Neural cell (in vitro differentiated cells): Measurements from ENCODE around the gene MAML2. TPM values are rescaled to one million over a fixed set of nuclear protein-coding genes. Genes with fewer than 3 reads are reported as not detected.

ENCODE experiments used
- H2AFZ ChIP-seq: fragments of 200-600, 300-800 bp; sonication (generic), shearing (Covaris generic); 2 replicates; pipeline ENCODE4 v1.6.0; 2014; ENCODE audit warnings: low read depth, mild to moderate bottlenecking, antibody characterized with exemption, low read length, moderate library complexity
- H3F3A ChIP-seq: fragments of 200-600 bp; shearing (Covaris generic); 2 replicates; pipeline ENCODE4 v1.6.1; 2016; ENCODE audit warnings: mild to moderate bottlenecking, moderate library complexity, mixed read lengths, antibody characterized with exemption, low read length; ENCODE audit not compliant: insufficient read depth, poor library complexity, severe bottlenecking
- H3K27ac ChIP-seq: fragments of 200-600, 300-800 bp; sonication (generic), shearing (Covaris generic); 2 replicates; pipeline ENCODE4 v1.5.1; 2014; ENCODE audit warnings: mild to moderate bottlenecking, low read length, moderate library complexity
- H3K27me3 ChIP-seq: fragments of 300-800, 200-600 bp; sonication (generic), shearing (Covaris generic); 2 replicates; pipeline ENCODE4 v1.6.0; 2014; ENCODE audit warnings: mild to moderate bottlenecking, low read depth, low read length, moderate library complexity; ENCODE audit not compliant: insufficient read depth
- H3K36me3 ChIP-seq: fragments of 300-800, 200-600 bp; sonication (generic), shearing (Covaris generic); 2 replicates; pipeline ENCODE4 v1.5.1; 2014; ENCODE audit warnings: mild to moderate bottlenecking, antibody characterized with exemption, low read length, moderate library complexity; ENCODE audit not compliant: insufficient read depth
- H3K4me2 ChIP-seq: fragments of 300-800, 200-600 bp; sonication (generic), shearing (Covaris generic); 2 replicates; pipeline ENCODE4 v1.6.0; 2014; ENCODE audit warnings: mild to moderate bottlenecking, low read length
- H3K4me3 ChIP-seq: fragments of 300-800, 200-600 bp; sonication (generic), shearing (Covaris generic); 2 replicates; pipeline ENCODE4 v1.5.1; 2014; ENCODE audit warnings: mild to moderate bottlenecking, low read length, moderate library complexity
- H3K79me2 ChIP-seq: fragments of 200-600 bp; shearing (Covaris generic); replicated peaks from 2 replicates; pipeline ENCODE4 v1.6.0; 2014; ENCODE audit warnings: mild to moderate bottlenecking, low read length, moderate library complexity; ENCODE audit not compliant: insufficient read depth
- H3K9ac ChIP-seq: fragments of 300-800, 200-600 bp; sonication (generic), shearing (Covaris generic); 2 replicates; pipeline ENCODE4 v1.6.1; 2016; ENCODE audit warnings: mild to moderate bottlenecking, low read length, mixed read lengths
- H3K9me2 ChIP-seq: fragments of 200-600 bp; shearing (Covaris generic); 2 replicates; pipeline ENCODE4 v1.6.1; 2016; ENCODE audit warnings: mild to moderate bottlenecking, low read length, mixed read lengths; ENCODE audit not compliant: insufficient read depth
- H3K9me3 ChIP-seq: fragments of 200-600, 300-800 bp; sonication (generic), shearing (Covaris generic); 2 replicates; pipeline ENCODE4 v1.6.1; 2016; ENCODE audit warnings: mild to moderate bottlenecking, mixed run types, low read length, moderate library complexity, mixed read lengths
- H4K20me1 ChIP-seq: fragments of 200-600 bp; shearing (Covaris generic); 2 replicates; pipeline ENCODE4 v1.6.1; 2016; ENCODE audit warnings: mild to moderate bottlenecking, mixed run types; ENCODE audit not compliant: insufficient read depth
- EP300 ChIP-seq: fragments of 450-650 bp; conservative IDR thresholded peaks from 2 replicates; pipeline ENCODE4 v1.6.1; 2014; ENCODE audit warnings: antibody characterized with exemption, mild to moderate bottlenecking, moderate library complexity; ENCODE audit not compliant: poor library complexity, severe bottlenecking
- EZH2 ChIP-seq: fragments of 200-600, 300-800 bp; shearing (Covaris generic), sonication (generic); IDR thresholded peaks from 2 replicates; pipeline ENCODE4 v1.6.1; 2014; ENCODE audit warnings: antibody characterized with exemption, low read length, borderline replicate concordance, mild to moderate bottlenecking; ENCODE audit not compliant: insufficient read depth, poor library complexity, severe bottlenecking
- MXI1 ChIP-seq: fragments of 450-650 bp; conservative IDR thresholded peaks from 2 replicates; pipeline ENCODE4 v1.6.1; 2014; ENCODE audit warnings: antibody characterized with exemption, mild to moderate bottlenecking; ENCODE audit not compliant: poor library complexity, severe bottlenecking
- POLR2AphosphoS5 ChIP-seq: IDR thresholded peaks from 2 replicates; pipeline ENCODE4 v1.6.1; 2012
- RAD21 ChIP-seq: fragments of 450-650 bp; conservative IDR thresholded peaks from 2 replicates; pipeline ENCODE4 v1.6.1; 2014; ENCODE audit warnings: antibody characterized with exemption, mild to moderate bottlenecking, moderate library complexity
- SMC3 ChIP-seq: fragments of 450-650 bp; conservative IDR thresholded peaks from 2 replicates; pipeline ENCODE4 v1.6.1; 2014; ENCODE audit warnings: antibody characterized with exemption, mild to moderate bottlenecking, moderate library complexity; ENCODE audit not compliant: poor library complexity
- TAF1 ChIP-seq: IDR thresholded peaks from 2 replicates; pipeline ENCODE4 v1.6.1; 2012; ENCODE audit warnings: low read depth
- polyA plus RNA-seq: library from polyadenylated mRNA; depleted of rRNA; stranded (reverse); fragments of >200 nt; gene quantifications from 2 replicates; pipeline ENCODE4 v1.2.3, GENCODE V29; 2014
- TF ChIP-seq, protein P1 (sequence below): fragments of 450-650 bp; IDR thresholded peaks from 2 replicates; pipeline ENCODE4 v1.5.1; 2014; ENCODE audit warnings: antibody characterized with exemption, mild to moderate bottlenecking, moderate library complexity; ENCODE audit not compliant: poor library complexity, severe bottlenecking
- TF ChIP-seq, protein P2 (sequence below): IDR thresholded peaks from 2 replicates; pipeline ENCODE4 v1.6.1; 2012; ENCODE audit warnings: borderline replicate concordance

The MAML2 gene
- polyA plus RNA-seq, 1 donor from 2014 or later = 3.6 TPM

DNA sequence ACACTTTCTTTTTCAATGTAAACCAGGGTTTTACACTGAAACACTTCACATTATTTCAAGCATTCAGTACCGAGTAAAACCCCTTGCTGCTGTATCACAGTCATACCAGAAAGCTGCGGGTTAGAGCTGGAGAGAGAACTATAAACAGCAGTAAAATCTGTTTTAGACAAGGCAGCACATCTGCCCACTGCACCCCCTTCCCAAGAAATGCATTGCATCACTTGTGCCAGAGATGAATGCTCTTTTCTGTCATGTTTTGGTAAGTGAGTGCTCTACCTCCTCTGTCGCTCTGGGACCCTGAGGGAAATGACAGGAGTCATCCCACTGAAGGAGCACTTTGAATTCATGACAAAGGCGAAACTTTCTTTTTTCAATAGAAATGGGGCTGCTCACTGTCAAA lies 107.2 kb downstream of the MAML2 start:
- Histone ChIP-seq H3K4me2 (no peak overlapping the region), H4K20me1 (no peaks in the 10 kb centered on the region), H3K4me3 (no peak overlapping the region), H3K27ac (no peak overlapping the region), H3K9ac (no peak overlapping the region), H3K36me3 (no peaks in the 10 kb centered on the region), H2AFZ (no peak overlapping the region), H3K27me3 (no peaks in the 10 kb centered on the region), H3K9me2 (no peaks in the 10 kb centered on the region), H3K79me2 (no peaks in the 10 kb centered on the region), H3K9me3 (no peaks in the 10 kb centered on the region), H3F3A (no peaks in the 10 kb centered on the region)
- TF ChIP-seq EP300 (no peak), EZH2 (no peak), MXI1 (no peak), SMC3 (no peak), TAF1 (no peak), POLR2AphosphoS5 (no peak), RAD21 (no peak)
- TF ChIP-seq, protein P1, sequence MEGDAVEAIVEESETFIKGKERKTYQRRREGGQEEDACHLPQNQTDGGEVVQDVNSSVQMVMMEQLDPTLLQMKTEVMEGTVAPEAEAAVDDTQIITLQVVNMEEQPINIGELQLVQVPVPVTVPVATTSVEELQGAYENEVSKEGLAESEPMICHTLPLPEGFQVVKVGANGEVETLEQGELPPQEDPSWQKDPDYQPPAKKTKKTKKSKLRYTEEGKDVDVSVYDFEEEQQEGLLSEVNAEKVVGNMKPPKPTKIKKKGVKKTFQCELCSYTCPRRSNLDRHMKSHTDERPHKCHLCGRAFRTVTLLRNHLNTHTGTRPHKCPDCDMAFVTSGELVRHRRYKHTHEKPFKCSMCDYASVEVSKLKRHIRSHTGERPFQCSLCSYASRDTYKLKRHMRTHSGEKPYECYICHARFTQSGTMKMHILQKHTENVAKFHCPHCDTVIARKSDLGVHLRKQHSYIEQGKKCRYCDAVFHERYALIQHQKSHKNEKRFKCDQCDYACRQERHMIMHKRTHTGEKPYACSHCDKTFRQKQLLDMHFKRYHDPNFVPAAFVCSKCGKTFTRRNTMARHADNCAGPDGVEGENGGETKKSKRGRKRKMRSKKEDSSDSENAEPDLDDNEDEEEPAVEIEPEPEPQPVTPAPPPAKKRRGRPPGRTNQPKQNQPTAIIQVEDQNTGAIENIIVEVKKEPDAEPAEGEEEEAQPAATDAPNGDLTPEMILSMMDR = no peak
- TF ChIP-seq, protein P2, sequence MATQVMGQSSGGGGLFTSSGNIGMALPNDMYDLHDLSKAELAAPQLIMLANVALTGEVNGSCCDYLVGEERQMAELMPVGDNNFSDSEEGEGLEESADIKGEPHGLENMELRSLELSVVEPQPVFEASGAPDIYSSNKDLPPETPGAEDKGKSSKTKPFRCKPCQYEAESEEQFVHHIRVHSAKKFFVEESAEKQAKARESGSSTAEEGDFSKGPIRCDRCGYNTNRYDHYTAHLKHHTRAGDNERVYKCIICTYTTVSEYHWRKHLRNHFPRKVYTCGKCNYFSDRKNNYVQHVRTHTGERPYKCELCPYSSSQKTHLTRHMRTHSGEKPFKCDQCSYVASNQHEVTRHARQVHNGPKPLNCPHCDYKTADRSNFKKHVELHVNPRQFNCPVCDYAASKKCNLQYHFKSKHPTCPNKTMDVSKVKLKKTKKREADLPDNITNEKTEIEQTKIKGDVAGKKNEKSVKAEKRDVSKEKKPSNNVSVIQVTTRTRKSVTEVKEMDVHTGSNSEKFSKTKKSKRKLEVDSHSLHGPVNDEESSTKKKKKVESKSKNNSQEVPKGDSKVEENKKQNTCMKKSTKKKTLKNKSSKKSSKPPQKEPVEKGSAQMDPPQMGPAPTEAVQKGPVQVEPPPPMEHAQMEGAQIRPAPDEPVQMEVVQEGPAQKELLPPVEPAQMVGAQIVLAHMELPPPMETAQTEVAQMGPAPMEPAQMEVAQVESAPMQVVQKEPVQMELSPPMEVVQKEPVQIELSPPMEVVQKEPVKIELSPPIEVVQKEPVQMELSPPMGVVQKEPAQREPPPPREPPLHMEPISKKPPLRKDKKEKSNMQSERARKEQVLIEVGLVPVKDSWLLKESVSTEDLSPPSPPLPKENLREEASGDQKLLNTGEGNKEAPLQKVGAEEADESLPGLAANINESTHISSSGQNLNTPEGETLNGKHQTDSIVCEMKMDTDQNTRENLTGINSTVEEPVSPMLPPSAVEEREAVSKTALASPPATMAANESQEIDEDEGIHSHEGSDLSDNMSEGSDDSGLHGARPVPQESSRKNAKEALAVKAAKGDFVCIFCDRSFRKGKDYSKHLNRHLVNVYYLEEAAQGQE = no peak

DNA sequence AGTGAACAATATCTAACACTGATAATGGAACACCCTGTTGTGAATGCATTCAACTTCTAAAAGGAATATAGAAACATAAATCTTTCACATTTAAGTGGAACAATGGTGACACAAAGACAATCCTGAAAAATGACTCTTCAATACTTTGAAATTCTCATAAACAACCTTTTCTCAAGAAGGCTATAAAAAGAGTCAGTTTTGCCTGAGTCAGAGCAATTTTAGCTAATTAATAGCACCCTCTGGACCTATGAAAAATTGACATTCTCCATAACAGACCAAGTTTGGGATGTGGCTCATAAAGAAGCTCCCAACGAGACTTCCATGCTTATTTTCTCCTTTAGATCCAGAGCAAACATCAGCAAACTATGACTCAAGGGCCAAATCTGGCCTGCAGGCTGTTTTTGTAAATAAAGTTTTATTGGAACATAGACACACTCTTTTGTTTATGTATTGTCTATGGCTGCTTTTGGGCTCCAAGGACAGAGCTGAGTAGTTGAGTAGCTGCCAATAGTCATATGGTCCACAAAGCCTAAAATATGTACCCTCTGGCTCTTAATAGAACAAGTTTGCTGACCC lies 108.0 kb downstream of the MAML2 start:
- Histone ChIP-seq H4K20me1 (no peaks in the 10 kb centered on the region), H3K27me3 (no peaks in the 10 kb centered on the region), H3K27ac (no peak overlapping the region), H2AFZ (no peak overlapping the region), H3K4me3 (no peak overlapping the region), H3F3A (no peaks in the 10 kb centered on the region), H3K9me2 (no peaks in the 10 kb centered on the region), H3K4me2 (no peak overlapping the region), H3K9me3 (no peaks in the 10 kb centered on the region), H3K9ac (no peak overlapping the region), H3K79me2 (no peaks in the 10 kb centered on the region), H3K36me3 (no peaks in the 10 kb centered on the region)
- TF ChIP-seq, protein P1 = no peak
- TF ChIP-seq TAF1 (no peak), MXI1 (no peak), EP300 (no peak), SMC3 (no peak), EZH2 (no peak), POLR2AphosphoS5 (no peak), RAD21 (no peak)
- TF ChIP-seq, protein P2 = no peak
